NCI-H526 (cell line): ENCODE measurements around the gene VIPAS39.

Experiments
- DNase-seq, 2 experiments: peaks; one replicate each; lab custom pipeline; 2025; lab: John Stamatoyannopoulos, UW

Gene VIPAS39

GRCh38 chr14:77406086-77406485 lies 51.3 kb downstream of the VIPAS39 start:
- no peak for DNase-seq

DNA sequence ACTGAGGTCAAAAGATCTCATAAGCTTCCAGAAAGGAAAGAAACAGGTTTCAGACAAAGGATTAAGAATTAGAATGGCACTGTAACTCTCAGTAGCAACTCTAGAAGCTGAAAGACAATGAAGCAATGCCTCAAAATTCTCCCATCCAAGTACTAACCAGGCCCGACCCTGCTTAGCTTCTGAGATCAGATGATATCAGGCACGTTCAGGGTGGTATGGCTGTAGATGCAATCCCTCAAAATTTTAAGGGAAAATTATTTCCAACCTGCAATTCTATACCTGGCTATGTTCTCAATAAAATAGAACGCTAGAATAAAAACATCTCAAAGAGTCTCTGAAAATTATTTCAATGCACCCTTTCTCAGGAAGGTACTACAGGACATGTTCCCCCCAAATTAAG lies 53.6 kb downstream of the VIPAS39 start:
- DNase-seq, result no peak

- no peak for DNase-seq
Measured at GRCh38 chr14:77400216-77400615, 57.2 kb downstream of the VIPAS39 start.

GRCh38 chr14:77390188-77390587 lies 67.2 kb downstream of the VIPAS39 start:
- DNase-seq, result no peak

DNA sequence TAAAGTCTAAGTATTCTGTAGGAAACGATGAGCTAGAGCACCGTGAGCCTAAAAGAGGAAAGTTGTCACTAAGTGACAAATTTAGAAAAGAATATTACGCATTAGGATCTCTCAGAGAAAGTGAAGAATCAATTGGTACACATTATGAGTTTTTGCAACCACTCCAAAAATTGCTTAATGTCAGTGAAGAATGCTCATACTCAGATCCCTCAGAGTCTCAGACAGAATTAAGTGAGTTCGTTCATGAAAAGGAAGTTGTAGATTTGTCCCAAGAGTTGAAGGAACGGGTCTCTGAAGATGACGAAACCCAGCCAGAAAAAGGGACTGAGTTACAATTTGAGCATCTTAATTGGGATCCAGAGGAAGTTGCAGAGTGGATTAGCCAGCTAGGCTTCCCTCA lies 78.7 kb downstream of the VIPAS39 start:
- DNase-seq, result no peak

- DNase-seq, result no peak
Measured at GRCh38 chr14:77377502-77377844, 79.9 kb downstream of the VIPAS39 start.

DNA sequence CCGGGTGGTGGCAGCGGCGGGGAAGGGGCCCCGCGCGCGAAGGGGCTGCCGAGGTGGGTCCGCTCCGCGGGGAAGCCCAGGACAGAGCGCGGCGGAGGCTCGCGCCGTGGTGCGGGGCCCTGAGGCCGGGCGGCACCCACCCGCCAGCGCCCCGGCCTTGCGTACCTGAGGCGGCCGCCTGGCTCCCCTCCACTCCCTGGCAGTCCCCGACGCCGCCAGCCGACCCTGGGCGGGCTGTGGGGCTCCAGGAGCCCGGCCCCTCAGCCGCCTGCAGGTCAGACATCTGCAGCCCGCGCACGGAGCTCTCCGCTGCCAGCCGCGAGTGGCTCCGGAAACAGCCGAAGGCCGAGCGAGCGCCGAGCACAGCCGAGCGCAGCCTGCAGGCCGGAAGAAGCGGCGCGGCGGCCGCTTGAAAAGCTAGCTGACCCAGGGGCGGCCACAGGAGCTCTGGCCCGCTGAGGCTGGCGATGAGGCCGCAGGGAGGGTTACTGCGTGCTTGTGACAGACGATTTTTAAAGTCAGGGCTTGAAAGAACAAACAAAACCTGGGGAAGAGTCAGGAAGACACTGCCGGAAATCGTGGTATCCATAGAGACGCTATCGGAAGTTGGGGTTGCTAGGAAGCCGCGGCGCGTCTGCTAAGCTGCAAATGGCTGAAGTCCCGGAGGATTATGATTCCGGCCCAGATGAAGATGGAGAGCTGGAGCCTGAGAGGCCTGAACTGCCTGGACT lies 80.5 kb downstream of the VIPAS39 start, which contains the start of the genes SAMD15 and TMED8:
SAMD15 (plus strand) TSS at position 609 of the 731 bp plus-strand sequence; CDS start at position 649, 40 bp downstream.
TMED8 (minus strand) TSS at position 324 of the 731 bp plus-strand sequence; CDS start at position 283, 41 bp downstream.
- DNase-seq, result peak; percentile 68 to 92
